GM18861 (cell line): Measurements from ENCODE around the gene NDUFV2.

Source experiments
- ATAC-seq: cut with Tn5 transposase; IDR thresholded peaks from one replicate; pipeline ENCODE4 v1.9.1; 2021; ENCODE audit not compliant: unreplicated experiment

NDUFV2 gene

GRCh38 chr18:9113468-9114149, 11.1 kb downstream of the NDUFV2 start:
- no peak for ATAC-seq

GRCh38 chr18:9115984-9116383, 13.5 kb downstream of the NDUFV2 start:
- no peak for ATAC-seq

- no peak for ATAC-seq
These were observed 15.7 kb downstream of the NDUFV2 start for GRCh38 chr18:9117980-9118841.

- peak; percentile 32 for ATAC-seq
These were observed 18.3 kb downstream of the NDUFV2 start for GRCh38 chr18:9120796-9121195.

GRCh38 chr18:9123520-9123919, 21.0 kb downstream of the NDUFV2 start:
- no peak for ATAC-seq

GRCh38 chr18:9124824-9125223, 22.3 kb downstream of the NDUFV2 start:
- ATAC-seq: no peak

GRCh38 chr18:9126337-9126736, 23.8 kb downstream of the NDUFV2 start:
- no peak for ATAC-seq

- no peak for ATAC-seq
These were observed 27.7 kb downstream of the NDUFV2 start for GRCh38 chr18:9130195-9130594.

GRCh38 chr18:9130806-9131205, 28.3 kb downstream of the NDUFV2 start:
- no peak for ATAC-seq

- no peak for ATAC-seq
These were observed 30.1 kb downstream of the NDUFV2 start for GRCh38 chr18:9132628-9133027.

GRCh38 chr18:9133225-9133624, 30.7 kb downstream of the NDUFV2 start:
- no peak for ATAC-seq

GRCh38 chr18:9135081-9135911, 32.8 kb downstream of the NDUFV2 start:
- ATAC-seq: no peak

- peak; percentile 4 for ATAC-seq
These were observed 33.4 kb downstream of the NDUFV2 start for GRCh38 chr18:9135912-9136314.

GRCh38 chr18:9136315-9137155, 34.0 kb downstream of the NDUFV2 start, which contains the start of gene ANKRD12:
TSS of gene ANKRD12 (plus strand) at chr18:9136781. CDS start at chr18:9182433, 45,652 bp downstream.
- peak; percentile 62 for ATAC-seq

- ATAC-seq: peak; percentile 25
These were observed 34.9 kb downstream of the NDUFV2 start for GRCh38 chr18:9137168-9138066.

- no peak for ATAC-seq
These were observed 37.0 kb downstream of the NDUFV2 start for GRCh38 chr18:9139400-9140039.

- ATAC-seq: no peak
These were observed 37.9 kb downstream of the NDUFV2 start for GRCh38 chr18:9140381-9140780.

GRCh38 chr18:9140984-9141383, 38.5 kb downstream of the NDUFV2 start:
- ATAC-seq: no peak

GRCh38 chr18:9146224-9146623, 43.7 kb downstream of the NDUFV2 start:
- ATAC-seq: no peak
